ENCODE results near the gene MYO1E.

MYO1E gene

GRCh38 chr15:59116141-59116540 is 256.5 kb downstream of the MYO1E start:
- H3K36me3 ChIP-seq, result peaks cover 81% of the 10 kb centered on the region

GRCh38 chr15:59115047-59115446 is 257.6 kb downstream of the MYO1E start:
- no peak for DNase-seq
- Histone ChIP-seq H3K4me3 (ENCODE audit: low read depth, low read length) (no peak overlapping the region), H3K27ac (no peak overlapping the region), H3K9me3 (ENCODE audit: severe bottlenecking) (no peaks in the 10 kb centered on the region), H3K36me3 (peaks cover 82% of the 10 kb centered on the region), H3K27me3 (ENCODE audit: insufficient read depth, low read depth, severe bottlenecking) (no peaks in the 10 kb centered on the region)
- no peak for TF ChIP-seq CTCF (IDR thresholded peaks at IDR 0.05; ENCODE audit: low read depth, low read length)

More at GRCh38 chr15:59116141-59116540, 256.5 kb downstream of the MYO1E start:
- H3K27me3 ChIP-seq (ENCODE audit: insufficient read depth, low read depth, severe bottlenecking), result no peaks in the 10 kb centered on the region
- no peak for TF ChIP-seq CTCF (IDR thresholded peaks at IDR 0.05; ENCODE audit: low read depth, low read length)
- H3K27ac ChIP-seq, result no peak overlapping the region
- DNase-seq, result no peak
- H3K4me3 ChIP-seq (ENCODE audit: low read depth, low read length), result no peak overlapping the region
- no peaks in the 10 kb centered on the region for H3K9me3 ChIP-seq (ENCODE audit: severe bottlenecking)

- no peak overlapping the region for H3K4me3 ChIP-seq (ENCODE audit: low read depth, low read length)
- H3K27me3 ChIP-seq (ENCODE audit: insufficient read depth, low read depth, severe bottlenecking), result no peaks in the 10 kb centered on the region
- no peaks in the 10 kb centered on the region for H3K9me3 ChIP-seq (ENCODE audit: severe bottlenecking)
- DNase-seq, result no peak
- H3K27ac ChIP-seq, result no peak overlapping the region
- no peak for TF ChIP-seq CTCF (IDR thresholded peaks at IDR 0.05; ENCODE audit: low read depth, low read length)
- H3K36me3 ChIP-seq, result peaks cover 79% of the 10 kb centered on the region
These were observed 261.4 kb downstream of the MYO1E start for GRCh38 chr15:59111251-59111650.

- DNase-seq, result no peak
- Histone ChIP-seq H3K27me3 (ENCODE audit: insufficient read depth, low read depth, severe bottlenecking) (no peaks in the 10 kb centered on the region), H3K27ac (peak overlapping the region; percentile 96), H3K4me3 (ENCODE audit: low read depth, low read length) (peak overlapping the region; percentile 92), H3K9me3 (ENCODE audit: severe bottlenecking) (no peaks in the 10 kb centered on the region), H3K36me3 (peaks cover 43% of the 10 kb centered on the region)
- no peak for TF ChIP-seq CTCF (IDR thresholded peaks at IDR 0.05; ENCODE audit: low read depth, low read length)
These were observed 266.8 kb downstream of the MYO1E start for GRCh38 chr15:59105854-59106253.

DNA sequence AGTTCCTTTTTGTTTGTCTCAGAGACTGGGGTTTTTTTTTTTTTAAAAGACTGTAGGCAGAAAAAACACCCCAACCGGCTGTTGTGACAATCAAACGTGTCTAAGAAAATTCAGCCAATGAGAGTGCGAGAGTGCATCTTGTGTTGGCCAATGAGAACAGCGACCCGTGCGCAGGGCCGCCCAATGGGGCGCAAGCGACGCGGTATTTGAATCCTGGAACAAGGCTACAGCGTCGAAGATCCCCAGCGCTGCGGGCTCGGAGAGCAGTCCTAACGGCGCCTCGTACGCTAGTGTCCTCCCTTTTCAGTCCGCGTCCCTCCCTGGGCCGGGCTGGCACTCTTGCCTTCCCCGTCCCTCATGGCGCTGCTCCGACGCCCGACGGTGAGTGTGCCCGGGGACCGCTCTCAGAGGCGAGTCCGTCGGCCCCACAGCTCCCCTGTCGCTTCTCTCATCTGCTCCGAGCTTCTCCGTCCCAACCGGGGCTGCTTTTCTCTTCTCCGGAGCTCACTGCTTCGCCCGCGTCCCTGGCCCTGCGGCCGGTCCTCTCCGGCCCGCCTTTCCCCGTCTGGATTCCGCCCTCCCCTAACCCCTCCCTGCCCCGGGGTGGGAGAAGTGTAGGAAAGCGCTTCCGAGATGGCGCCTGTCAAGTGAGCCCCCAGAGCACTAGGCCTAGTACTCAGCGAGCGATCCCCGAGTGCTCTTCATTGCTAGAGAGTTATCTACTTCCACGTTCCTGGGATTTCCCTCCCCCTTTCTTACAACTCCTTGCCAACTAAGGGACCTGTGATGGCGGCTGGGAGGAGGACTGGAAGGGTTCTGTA is 267.5 kb downstream of the MYO1E start, which contains the start of gene CCNB2:
TSS of gene CCNB2 (plus strand) at position 235 of the 821 bp plus-strand sequence. CDS start at position 358, 123 bp downstream.
- no peak for TF ChIP-seq CTCF (IDR thresholded peaks at IDR 0.05; ENCODE audit: low read depth, low read length)
- peak within 1 kb of the TSS; percentile 96 for H3K27ac ChIP-seq
- peaks cover 36% of the 10 kb centered on the region for H3K36me3 ChIP-seq
- peak; percentile 89 for DNase-seq
- H3K27me3 ChIP-seq (ENCODE audit: insufficient read depth, low read depth, severe bottlenecking), result no peaks in the 10 kb centered on the region
- no peaks in the 10 kb centered on the region for H3K9me3 ChIP-seq (ENCODE audit: severe bottlenecking)
- H3K4me3 ChIP-seq (ENCODE audit: low read depth, low read length), result peak within 1 kb of the TSS; percentile 92
